Measurements from ENCODE around the gene PRDM2.

Gene PRDM2

GRCh38 chr1:13865851-13866250, 165.9 kb downstream of the PRDM2 start:
- DNase-seq = no peak

GRCh38 chr1:13867603-13868002, 167.6 kb downstream of the PRDM2 start:
- DNase-seq = no peak

- no peak for DNase-seq
Measured at GRCh38 chr1:13869172-13869797, 169.3 kb downstream of the PRDM2 start.

- no peak for DNase-seq
Measured at GRCh38 chr1:13871413-13871812, 171.4 kb downstream of the PRDM2 start.

GRCh38 chr1:13871886-13872285, 171.9 kb downstream of the PRDM2 start:
- DNase-seq = no peak

- DNase-seq = no peak
Measured at GRCh38 chr1:13873032-13873431, 173.0 kb downstream of the PRDM2 start.
